ENCODE measurements around the gene PBX1.

Gene PBX1

DNA sequence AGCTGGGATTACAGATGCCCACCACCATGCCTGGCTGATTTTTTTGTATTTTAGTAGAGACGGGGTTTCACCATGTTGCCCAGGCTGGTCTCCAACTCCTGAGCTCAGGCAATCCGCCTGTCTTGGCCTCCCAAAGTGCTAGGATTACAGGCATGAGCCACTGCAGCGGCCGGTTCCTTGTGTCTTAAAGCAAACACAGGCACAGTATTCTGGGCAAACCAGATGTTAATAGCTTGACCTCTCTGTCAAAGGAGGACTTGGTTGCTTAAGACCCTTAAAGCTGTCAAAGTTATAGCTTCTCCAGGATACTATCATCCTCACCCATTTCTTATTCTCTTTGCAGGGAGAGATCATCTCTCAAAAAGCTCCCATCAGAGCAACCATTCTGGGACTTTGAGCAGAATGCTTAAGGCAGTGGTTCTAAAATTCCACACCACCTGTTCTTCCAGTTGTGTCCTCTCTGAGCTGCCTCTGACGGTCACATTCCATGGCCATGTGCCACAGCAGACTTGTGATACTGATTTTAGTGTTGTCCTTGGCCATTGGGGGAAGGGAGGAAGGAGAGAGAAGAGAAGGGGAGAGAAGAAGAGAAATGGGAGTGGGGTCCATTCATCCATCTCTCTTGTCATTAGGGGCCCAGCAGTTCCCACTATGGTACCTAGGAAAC is 81.8 kb downstream of the PBX1 start:
- no peak overlapping the region for H3K4me3 ChIP-seq (replicated peaks; ENCODE audit: low read depth, low read length)
- DNase-seq (ENCODE audit: extremely low read depth, low read depth), result no peak
- TF ChIP-seq, protein P1, sequence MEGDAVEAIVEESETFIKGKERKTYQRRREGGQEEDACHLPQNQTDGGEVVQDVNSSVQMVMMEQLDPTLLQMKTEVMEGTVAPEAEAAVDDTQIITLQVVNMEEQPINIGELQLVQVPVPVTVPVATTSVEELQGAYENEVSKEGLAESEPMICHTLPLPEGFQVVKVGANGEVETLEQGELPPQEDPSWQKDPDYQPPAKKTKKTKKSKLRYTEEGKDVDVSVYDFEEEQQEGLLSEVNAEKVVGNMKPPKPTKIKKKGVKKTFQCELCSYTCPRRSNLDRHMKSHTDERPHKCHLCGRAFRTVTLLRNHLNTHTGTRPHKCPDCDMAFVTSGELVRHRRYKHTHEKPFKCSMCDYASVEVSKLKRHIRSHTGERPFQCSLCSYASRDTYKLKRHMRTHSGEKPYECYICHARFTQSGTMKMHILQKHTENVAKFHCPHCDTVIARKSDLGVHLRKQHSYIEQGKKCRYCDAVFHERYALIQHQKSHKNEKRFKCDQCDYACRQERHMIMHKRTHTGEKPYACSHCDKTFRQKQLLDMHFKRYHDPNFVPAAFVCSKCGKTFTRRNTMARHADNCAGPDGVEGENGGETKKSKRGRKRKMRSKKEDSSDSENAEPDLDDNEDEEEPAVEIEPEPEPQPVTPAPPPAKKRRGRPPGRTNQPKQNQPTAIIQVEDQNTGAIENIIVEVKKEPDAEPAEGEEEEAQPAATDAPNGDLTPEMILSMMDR (IDR thresholded peaks at IDR 0.05; ENCODE audit: low read depth, low read length, missing control alignments), result no peak

DNA sequence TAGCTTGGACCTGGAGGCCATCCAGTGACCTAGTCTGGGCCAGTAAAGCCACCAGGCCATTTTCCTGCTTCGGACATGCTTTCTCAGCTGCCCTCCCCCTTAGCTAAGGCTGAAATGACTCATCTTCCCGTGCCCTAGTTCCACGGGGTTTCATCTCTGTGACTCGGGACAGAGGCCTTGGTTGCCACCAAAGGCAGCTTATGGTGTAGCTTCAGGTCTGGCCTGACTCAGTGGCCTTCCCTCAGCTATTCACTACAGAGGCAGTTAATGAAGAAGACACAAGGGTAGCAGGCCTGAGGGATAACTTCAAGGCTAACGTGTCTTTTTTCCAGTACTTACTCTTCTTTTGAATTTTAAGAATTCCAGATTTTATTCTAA is 82.4 kb downstream of the PBX1 start:
- TF ChIP-seq, protein P1 (IDR thresholded peaks at IDR 0.05; ENCODE audit: low read depth, low read length, missing control alignments), result no peak
- no peak overlapping the region for H3K4me3 ChIP-seq (replicated peaks; ENCODE audit: low read depth, low read length)
- no peak for DNase-seq (ENCODE audit: extremely low read depth, low read depth)

DNA sequence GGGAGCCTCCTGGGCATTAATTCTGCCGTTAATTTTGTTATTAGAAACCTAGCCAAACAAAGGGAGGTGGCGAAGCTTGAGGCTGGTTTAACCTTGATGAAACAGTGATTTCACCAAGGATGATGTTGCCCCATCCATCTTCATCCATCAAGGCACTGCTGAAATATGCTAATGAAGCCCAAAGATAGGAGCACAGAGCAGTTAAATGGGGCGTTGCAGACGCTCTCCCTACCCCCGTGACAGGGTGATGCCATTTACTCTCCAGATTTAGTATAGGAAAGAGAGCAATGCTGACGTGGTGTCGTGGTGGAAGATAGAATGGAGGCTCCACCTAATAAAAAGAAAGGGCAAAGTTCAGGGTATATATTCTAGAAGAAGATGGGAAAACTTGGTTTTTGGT is 84.0 kb downstream of the PBX1 start:
- no peak for DNase-seq (ENCODE audit: extremely low read depth, low read depth)
- no peak overlapping the region for H3K4me3 ChIP-seq (replicated peaks; ENCODE audit: low read depth, low read length)
- TF ChIP-seq, protein P1 (IDR thresholded peaks at IDR 0.05; ENCODE audit: low read depth, low read length, missing control alignments), result no peak

DNA sequence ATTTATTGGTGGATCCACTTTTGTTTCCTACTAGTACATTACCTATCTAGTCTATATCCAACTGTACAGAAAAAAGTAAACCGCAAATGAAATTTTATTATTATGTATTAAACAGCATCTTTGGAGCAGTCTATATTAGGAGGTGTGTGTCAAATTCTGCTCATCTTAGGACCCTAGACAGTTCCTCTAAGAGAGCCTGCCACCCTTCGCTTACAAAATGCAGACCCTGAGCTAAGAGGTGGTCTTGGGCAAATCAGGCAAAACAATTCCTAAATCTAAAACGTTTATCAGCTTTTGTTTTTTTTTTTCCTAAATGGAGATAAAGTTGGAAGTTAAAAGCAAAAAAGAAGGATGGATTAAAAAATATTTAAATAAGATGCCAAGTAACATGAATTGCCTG is 85.3 kb downstream of the PBX1 start:
- TF ChIP-seq, protein P1 (IDR thresholded peaks at IDR 0.05; ENCODE audit: low read depth, low read length, missing control alignments), result no peak
- DNase-seq (ENCODE audit: extremely low read depth, low read depth), result no peak
- H3K4me3 ChIP-seq (replicated peaks; ENCODE audit: low read depth, low read length), result no peak overlapping the region

DNA sequence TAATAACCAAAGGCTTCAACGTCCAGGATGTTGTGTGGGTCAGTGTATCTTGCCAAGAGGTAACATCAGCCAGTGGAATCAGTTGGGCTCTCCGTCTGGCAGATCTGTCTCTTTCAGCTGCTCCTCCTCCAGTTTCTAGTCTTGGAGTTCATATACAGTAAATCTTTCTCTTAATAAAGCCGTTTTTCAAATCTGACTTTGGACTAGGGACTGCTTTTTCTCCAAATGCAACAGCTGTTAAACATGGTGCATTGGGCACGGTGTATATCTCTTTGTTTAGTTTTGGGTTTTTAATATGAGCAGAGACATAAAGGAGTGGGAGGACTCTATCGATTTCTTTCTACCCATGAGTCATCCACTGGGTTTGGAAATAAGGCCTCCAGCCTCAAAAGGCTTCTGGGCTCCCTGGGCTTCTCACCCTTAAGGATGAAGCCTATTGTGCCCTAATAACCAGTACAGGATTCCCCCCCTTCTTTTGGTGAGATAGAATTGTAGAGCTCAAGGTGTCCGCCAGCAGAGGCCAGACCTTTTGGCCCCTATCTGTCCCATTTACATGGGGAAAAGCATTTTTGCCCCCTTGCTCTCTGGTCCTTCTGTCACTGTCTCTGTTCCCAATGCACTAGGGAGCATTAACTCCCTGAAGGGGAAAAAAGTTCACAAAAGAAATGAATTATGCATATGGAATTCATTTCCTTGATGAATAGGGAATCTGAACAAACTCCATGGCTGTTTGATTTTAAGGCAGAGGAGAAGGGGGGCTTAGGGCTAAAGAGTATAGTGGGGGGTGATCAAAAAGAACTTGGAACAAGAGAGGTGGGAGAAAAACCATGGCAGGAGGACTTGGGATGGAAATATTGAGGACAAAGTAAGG is 86.0 kb downstream of the PBX1 start:
- H3K4me3 ChIP-seq (replicated peaks; ENCODE audit: low read depth, low read length), result no peak overlapping the region
- no peak for DNase-seq (ENCODE audit: extremely low read depth, low read depth)
- TF ChIP-seq, protein P1 (IDR thresholded peaks at IDR 0.05; ENCODE audit: low read depth, low read length, missing control alignments), result no peak

DNA sequence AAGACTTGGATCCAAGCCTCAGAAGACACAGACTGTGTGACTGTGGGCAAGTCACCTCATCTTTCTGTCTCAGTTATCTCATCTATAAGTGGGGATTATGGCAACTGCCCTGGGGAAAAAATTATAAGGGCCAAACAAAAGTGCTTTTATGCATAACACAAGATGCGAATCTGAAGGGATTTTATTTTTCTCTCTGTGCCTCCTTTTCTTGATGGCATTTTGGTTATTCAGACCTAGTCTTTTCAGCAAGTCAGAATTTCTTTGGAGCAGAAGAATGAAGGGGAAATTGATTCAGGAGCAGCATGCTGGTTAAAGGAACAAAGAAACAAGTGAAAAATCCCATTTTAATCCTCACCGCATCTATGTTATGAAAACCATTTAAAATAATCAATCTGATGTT is 86.9 kb downstream of the PBX1 start:
- TF ChIP-seq, protein P1 (IDR thresholded peaks at IDR 0.05; ENCODE audit: low read depth, low read length, missing control alignments), result no peak
- no peak overlapping the region for H3K4me3 ChIP-seq (replicated peaks; ENCODE audit: low read depth, low read length)
- DNase-seq (ENCODE audit: extremely low read depth, low read depth), result no peak

Measured in HFF-Myc (cell line).